ENCODE measurements around the gene FAM83D.

FAM83D gene

GRCh38 chr20:38890497-38890818 lies 35.8 kb upstream of the FAM83D start:
- no peak overlapping the region for H3K4me3 ChIP-seq (ENCODE audit: low read depth, low read length)
- DNase-seq (ENCODE audit: low read depth), result no peak
- TF ChIP-seq, protein P1, sequence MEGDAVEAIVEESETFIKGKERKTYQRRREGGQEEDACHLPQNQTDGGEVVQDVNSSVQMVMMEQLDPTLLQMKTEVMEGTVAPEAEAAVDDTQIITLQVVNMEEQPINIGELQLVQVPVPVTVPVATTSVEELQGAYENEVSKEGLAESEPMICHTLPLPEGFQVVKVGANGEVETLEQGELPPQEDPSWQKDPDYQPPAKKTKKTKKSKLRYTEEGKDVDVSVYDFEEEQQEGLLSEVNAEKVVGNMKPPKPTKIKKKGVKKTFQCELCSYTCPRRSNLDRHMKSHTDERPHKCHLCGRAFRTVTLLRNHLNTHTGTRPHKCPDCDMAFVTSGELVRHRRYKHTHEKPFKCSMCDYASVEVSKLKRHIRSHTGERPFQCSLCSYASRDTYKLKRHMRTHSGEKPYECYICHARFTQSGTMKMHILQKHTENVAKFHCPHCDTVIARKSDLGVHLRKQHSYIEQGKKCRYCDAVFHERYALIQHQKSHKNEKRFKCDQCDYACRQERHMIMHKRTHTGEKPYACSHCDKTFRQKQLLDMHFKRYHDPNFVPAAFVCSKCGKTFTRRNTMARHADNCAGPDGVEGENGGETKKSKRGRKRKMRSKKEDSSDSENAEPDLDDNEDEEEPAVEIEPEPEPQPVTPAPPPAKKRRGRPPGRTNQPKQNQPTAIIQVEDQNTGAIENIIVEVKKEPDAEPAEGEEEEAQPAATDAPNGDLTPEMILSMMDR (conservative IDR thresholded peaks at IDR 0.05; ENCODE audit: low read depth, low read length), result no peak

DNA sequence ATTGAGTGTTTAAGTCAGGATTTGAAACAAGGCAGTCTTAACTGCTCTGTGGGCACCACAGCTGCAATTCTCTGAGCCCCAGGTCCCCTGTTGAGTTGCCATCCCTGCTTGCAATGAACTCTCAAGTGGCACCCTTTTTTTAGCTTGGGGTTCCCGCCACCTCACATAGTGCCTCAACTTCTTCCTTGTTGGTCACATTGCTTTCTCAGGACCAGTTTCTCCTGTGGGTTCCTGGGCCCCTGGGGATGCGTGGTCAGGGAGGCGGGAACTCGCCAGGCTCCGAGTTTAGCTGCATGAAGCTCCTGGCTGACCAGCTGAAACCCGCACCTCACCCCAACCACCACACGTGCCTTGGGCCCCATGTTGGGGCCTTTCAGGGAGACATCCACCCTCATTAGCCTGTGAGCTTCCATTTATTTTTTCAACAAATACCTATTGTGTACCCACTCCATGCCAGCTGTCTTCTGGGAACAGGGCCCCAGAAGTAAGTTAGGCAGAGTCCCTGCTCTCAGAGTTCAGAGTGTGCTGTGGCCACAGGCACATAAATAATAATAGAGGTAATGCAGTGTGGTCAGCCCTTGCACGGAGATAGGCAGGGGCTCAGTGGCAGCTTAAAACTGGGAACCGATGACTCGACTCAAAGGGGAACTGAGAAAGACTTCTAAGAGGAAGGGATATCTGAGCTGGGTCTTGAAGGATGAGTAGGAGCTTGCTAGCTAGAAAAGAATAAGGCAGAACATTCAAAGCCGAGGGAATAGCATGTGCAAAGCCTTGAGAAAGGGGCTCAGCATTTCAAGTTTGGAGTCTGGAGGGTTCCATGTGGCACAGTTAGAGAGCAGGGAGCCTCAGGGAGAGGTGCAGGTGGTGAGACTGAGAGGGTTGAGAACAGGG lies 33.9 kb upstream of the FAM83D start:
- H3K4me3 ChIP-seq (ENCODE audit: low read depth, low read length), result no peak overlapping the region

DNA sequence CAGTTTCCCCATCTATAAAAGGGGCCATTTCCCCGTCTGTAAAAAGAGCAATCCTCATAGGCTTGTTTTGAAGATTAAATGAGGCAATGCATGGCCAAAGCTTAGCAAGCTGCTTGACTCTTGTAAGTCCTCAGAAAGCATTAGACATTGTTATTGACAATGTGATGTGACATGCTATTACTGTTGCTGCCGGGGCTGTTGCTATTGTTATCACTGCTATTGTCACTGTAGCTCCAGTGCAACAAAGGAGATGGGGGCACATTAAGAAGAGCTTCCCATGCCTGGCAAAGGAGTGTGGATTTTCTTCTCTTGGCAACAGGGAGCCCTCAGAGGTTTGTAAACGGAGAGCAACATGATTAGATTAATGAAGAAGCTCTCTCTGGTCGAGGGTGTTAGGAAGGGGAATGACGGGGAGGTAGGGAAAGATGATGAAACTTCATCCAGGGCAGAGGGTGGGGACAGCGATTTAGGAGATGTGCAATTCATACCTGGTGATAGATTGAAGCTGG lies 33.1 kb upstream of the FAM83D start:
- TF ChIP-seq, protein P1 (conservative IDR thresholded peaks at IDR 0.05; ENCODE audit: low read depth, low read length), result no peak

More for the DNA sequence above, 33.9 kb upstream of the FAM83D start:
- TF ChIP-seq, protein P1 (conservative IDR thresholded peaks at IDR 0.05; ENCODE audit: low read depth, low read length), result no peak
- no peak for DNase-seq (ENCODE audit: low read depth)

GRCh38 chr20:38893565-38894090 lies 32.6 kb upstream of the FAM83D start:
- peak; percentile 58 for DNase-seq (ENCODE audit: low read depth)
- no peak overlapping the region for H3K4me3 ChIP-seq (ENCODE audit: low read depth, low read length)
- TF ChIP-seq, protein P1 (conservative IDR thresholded peaks at IDR 0.05; ENCODE audit: low read depth, low read length), result peak; percentile 91

More for the DNA sequence above, 33.1 kb upstream of the FAM83D start:
- no peak for DNase-seq (ENCODE audit: low read depth)
- no peak overlapping the region for H3K4me3 ChIP-seq (ENCODE audit: low read depth, low read length)

DNA sequence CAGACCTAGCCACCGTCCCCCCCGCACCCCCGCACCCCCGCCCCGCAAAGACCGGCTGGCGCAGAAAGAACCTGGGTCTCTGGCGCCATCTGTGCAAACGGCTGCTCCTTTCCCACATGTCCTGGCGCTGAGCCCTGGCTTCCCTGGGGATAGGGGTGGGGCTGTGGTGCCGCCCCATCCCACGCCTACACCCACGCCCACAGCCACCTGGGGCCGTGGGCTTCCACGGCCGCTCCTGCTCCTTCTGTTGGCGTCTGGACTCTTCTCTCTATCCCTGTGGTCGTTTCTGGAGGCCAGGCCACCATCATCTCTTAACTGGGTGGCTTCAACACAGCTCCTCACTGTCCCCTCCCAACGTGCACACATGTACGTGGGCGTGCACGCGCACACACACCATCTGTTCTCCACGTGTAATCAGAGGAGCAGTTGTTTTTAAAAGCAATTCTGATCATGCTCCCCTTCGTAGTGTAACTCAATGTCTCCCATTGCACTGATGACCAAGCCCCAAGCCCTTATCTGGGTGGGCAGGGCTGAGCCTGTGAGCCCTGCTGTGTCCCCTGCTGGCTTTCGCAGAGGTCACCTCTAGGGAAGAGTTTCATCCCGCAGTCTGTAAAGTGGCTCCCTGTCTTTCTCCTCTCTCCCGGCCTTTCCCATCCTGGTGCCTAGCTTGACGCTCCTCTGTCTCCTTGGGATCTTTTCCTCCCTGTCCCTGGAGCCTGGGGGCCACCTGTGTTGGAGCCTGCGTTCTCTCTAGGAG lies 31.9 kb upstream of the FAM83D start:
- no peak overlapping the region for H3K4me3 ChIP-seq (ENCODE audit: low read depth, low read length)
- TF ChIP-seq, protein P1 (conservative IDR thresholded peaks at IDR 0.05; ENCODE audit: low read depth, low read length), result no peak
- DNase-seq (ENCODE audit: low read depth), result peak; percentile 8

GRCh38 chr20:38895098-38895949 lies 30.9 kb upstream of the FAM83D start:
- no peak overlapping the region for H3K4me3 ChIP-seq (ENCODE audit: low read depth, low read length)

More at GRCh38 chr20:38895098-38895949, 30.9 kb upstream of the FAM83D start:
- no peak for DNase-seq (ENCODE audit: low read depth)
- TF ChIP-seq, protein P1 (conservative IDR thresholded peaks at IDR 0.05; ENCODE audit: low read depth, low read length), result no peak
